Karpas-422 (cell line): ENCODE data around the gene ULK1. TPM values are rescaled to one million over a fixed set of nuclear protein-coding genes. Genes with fewer than 3 reads are reported as not detected.

ENCODE experiments used
- DNase-seq: peaks from one replicate; pipeline ENCODE4 v3.0.0-alpha.2; 2015
- H2AFZ ChIP-seq: fragments of 200-600 bp; sonication (generic); 2 replicates; pipeline ENCODE4 v1.6.1; 2014; ENCODE audit warnings: antibody characterized with exemption, low read length, mixed read lengths
- H3K27ac ChIP-seq: fragments of 200-600 bp; sonication (generic); 2 replicates; pipeline ENCODE4 v1.5.1; 2014; ENCODE audit warnings: mild to moderate bottlenecking, low read length, moderate library complexity
- H3K27me3 ChIP-seq: fragments of 200-600 bp; sonication (generic); 2 replicates; pipeline ENCODE4 v1.6.1; 2014; ENCODE audit warnings: low read length, mixed read lengths
- H3K36me3 ChIP-seq: fragments of 200-600 bp; sonication (generic); 2 replicates; pipeline ENCODE4 v1.6.1; 2014; ENCODE audit warnings: low read length, mixed read lengths; ENCODE audit not compliant: insufficient read depth
- H3K4me1 ChIP-seq: fragments of 200-600 bp; sonication (generic); 2 replicates; pipeline ENCODE4 v1.6.1; 2014; ENCODE audit warnings: mild to moderate bottlenecking, low read length, mixed read lengths
- H3K4me2 ChIP-seq: fragments of 200-600 bp; sonication (generic); 2 replicates; pipeline ENCODE4 v1.6.1; 2014; ENCODE audit warnings: low read length, low read depth, mild to moderate bottlenecking; ENCODE audit not compliant: poor library complexity, severe bottlenecking
- H3K4me3 ChIP-seq: fragments of 200-600 bp; sonication (generic); 2 replicates; pipeline ENCODE4 v1.5.1; 2014; ENCODE audit warnings: mild to moderate bottlenecking, antibody characterized with exemption, low read length, mixed read lengths
- H3K79me2 ChIP-seq: fragments of 200-600 bp; sonication (generic); 2 replicates; pipeline ENCODE4 v1.6.1; 2014; ENCODE audit warnings: mild to moderate bottlenecking, low read length, mixed read lengths
- H3K9ac ChIP-seq: fragments of 200-600 bp; sonication (generic); 2 replicates; pipeline ENCODE4 v1.6.0; 2014; ENCODE audit warnings: low read length
- H3K9me2 ChIP-seq: fragments of 200-600 bp; sonication (generic), shearing (Covaris generic); replicated peaks from 2 replicates; pipeline ENCODE4 v1.6.0; 2014; ENCODE audit warnings: mild to moderate bottlenecking, low read length, moderate library complexity; ENCODE audit not compliant: insufficient read depth
- H3K9me3 ChIP-seq: fragments of 300-700, 200-600 bp; sonication (generic); 2 replicates; pipeline ENCODE4 v1.6.1; 2014; ENCODE audit warnings: low read length, mixed read lengths
- H4K20me1 ChIP-seq: fragments of 200-600 bp; sonication (generic); 2 replicates; pipeline ENCODE4 v1.6.1; 2014; ENCODE audit warnings: mild to moderate bottlenecking, antibody characterized with exemption, low read length, low read depth; ENCODE audit not compliant: insufficient read depth
- total RNA-seq: library from RNA; depleted of rRNA; stranded (reverse); fragments of >200 nt; shearing (Covaris generic); gene quantifications from 2 replicates; pipeline ENCODE4 v1.2.3, GENCODE V29; 2014; ENCODE audit warnings: low replicate concordance

Gene ULK1
- total RNA-seq, 1 experiment from 2014 or later: 6.9 TPM

DNA sequence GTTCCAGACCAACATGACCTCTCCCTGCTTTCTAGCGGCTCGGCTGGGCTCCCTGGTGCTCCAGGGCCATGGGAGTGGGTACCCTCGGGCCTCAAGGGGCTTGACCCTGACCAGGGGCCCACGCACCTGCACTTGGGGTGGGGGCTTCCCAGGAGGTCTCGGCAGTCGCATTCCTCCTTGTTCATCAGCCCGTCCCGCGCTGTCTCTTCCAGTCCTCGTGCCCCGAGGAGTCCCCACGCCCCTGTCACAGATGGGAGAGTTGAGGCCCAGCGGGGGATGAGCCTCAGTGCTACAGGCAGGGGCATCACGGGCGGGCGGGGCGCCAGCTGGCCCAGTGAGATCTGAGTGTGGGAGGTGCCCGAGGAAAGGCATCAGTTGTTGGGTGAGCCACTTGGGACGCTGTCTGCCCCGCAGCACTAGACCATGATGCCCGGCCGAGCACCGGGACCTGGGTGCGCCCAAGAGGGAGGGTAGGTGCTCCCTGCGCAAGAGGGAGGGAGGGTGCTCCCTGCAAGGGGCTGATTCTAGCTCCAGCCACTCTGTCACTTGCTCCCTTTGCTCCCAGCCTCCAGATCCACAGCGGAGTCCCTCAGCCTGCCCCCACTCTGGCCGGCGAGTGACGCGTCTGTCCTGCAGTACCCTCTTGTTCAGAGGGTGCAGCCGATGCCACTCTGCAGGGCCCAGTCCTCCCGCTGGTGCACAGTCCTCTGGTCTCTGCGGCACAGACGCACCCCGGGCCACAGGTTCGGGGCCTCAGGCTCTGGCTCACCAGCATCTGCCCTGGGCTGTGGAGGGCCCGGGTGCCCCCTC lies 42.5 kb upstream of the ULK1 start:
- no peak overlapping the region for H2AFZ ChIP-seq
- no peak overlapping the region for H3K4me2 ChIP-seq
- H3K4me3 ChIP-seq: no peak overlapping the region
- H3K27me3 ChIP-seq: no peaks in the 10 kb centered on the region
- no peaks in the 10 kb centered on the region for H3K36me3 ChIP-seq
- H3K27ac ChIP-seq: no peak overlapping the region
- H3K9me3 ChIP-seq: no peaks in the 10 kb centered on the region
- DNase-seq: peak; percentile 56
- no peaks in the 10 kb centered on the region for H3K79me2 ChIP-seq
- no peaks in the 10 kb centered on the region for H3K9me2 ChIP-seq
- H4K20me1 ChIP-seq: no peaks in the 10 kb centered on the region
- H3K9ac ChIP-seq: no peak overlapping the region
- peaks cover 12% of the 10 kb centered on the region for H3K4me1 ChIP-seq

DNA sequence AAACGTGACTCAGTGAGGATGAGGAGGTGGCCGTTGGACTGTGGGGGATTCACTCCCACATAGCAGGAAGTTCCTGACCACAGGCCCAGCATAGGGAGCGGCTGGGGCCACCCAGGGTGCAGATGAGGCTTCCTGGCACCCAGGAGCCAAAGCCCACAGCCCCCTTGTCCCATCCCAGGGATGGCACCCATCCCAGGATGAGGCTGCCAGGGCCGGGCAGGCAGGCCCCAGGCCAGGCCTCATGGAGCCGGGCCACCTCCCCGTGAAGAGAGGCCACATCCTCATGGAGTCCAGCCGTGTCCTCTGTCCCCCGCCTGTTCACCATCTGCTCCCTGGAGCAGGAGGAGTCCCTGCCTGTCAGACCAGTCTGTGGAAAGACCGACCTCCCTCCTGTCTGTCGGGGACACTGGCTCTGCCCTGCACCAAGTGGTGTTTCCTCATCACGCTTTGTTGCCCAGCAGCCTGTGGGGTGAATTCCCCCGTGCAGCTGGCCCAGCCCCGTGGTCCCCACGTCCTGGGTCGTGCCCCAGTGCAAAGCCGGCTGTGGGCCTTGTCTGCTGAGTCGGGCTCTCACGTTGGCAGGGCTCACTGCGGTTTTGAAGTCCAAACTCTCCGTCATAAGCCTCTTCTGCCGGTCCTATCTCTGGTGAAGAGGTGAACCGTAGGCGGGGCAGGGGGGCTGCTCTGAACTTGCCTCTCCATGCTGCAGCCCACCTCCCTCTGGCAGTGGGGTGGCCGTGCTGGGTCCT lies 41.7 kb upstream of the ULK1 start:
- Histone ChIP-seq H3K9me2 (no peaks in the 10 kb centered on the region), H3K4me1 (peaks cover 12% of the 10 kb centered on the region), H3K9ac (no peak overlapping the region), H4K20me1 (no peaks in the 10 kb centered on the region), H3K27me3 (no peaks in the 10 kb centered on the region), H3K9me3 (no peaks in the 10 kb centered on the region), H3K79me2 (no peaks in the 10 kb centered on the region), H3K4me2 (no peak overlapping the region), H3K4me3 (no peak overlapping the region), H3K36me3 (no peaks in the 10 kb centered on the region), H2AFZ (no peak overlapping the region), H3K27ac (no peak overlapping the region)
- DNase-seq: no peak

GRCh38 chr12:131853832-131854797 lies 40.3 kb upstream of the ULK1 start:
- H3K9me2 ChIP-seq: no peaks in the 10 kb centered on the region
- H3K4me2 ChIP-seq: no peak overlapping the region
- no peak overlapping the region for H3K4me3 ChIP-seq
- H3K27me3 ChIP-seq: no peaks in the 10 kb centered on the region
- H3K36me3 ChIP-seq: no peaks in the 10 kb centered on the region
- H3K9me3 ChIP-seq: no peaks in the 10 kb centered on the region
- H3K79me2 ChIP-seq: no peaks in the 10 kb centered on the region
- no peak overlapping the region for H3K27ac ChIP-seq
- DNase-seq: no peak
- H4K20me1 ChIP-seq: no peaks in the 10 kb centered on the region
- no peak overlapping the region for H2AFZ ChIP-seq
- peaks cover 12% of the 10 kb centered on the region for H3K4me1 ChIP-seq
- no peak overlapping the region for H3K9ac ChIP-seq

DNA sequence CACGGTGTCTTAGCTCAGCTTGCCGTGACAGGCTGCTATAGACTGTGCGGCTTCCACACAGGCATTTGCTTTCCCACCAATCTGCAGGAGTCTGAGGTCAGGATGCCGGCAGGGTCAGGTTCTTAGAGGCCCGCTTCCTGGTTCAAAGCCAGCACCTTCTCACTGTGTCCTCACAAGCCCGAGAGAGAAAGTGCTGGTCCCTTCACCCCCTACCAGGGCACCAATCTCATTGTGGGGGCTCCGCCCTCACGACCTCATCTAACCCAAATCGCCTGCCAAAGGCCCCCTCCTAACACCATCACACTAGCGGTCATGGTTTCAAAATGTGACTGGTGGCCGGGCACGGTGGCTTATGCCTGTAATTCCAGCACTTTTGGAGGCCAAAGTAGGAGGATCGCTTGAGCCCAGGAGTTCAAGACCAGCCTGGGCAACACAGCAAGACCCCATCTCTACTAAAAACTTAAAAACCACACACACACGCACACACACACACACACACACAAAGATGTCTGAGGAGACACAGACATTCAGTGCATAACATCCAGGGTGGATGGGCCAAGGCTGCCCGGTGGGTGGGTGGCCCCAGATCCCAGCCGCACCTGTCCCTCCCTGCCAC lies 39.5 kb upstream of the ULK1 start:
- no peaks in the 10 kb centered on the region for H3K79me2 ChIP-seq
- H3K36me3 ChIP-seq: no peaks in the 10 kb centered on the region
- H3K9me2 ChIP-seq: no peaks in the 10 kb centered on the region
- H3K9ac ChIP-seq: no peak overlapping the region
- no peaks in the 10 kb centered on the region for H3K9me3 ChIP-seq
- no peaks in the 10 kb centered on the region for H3K27me3 ChIP-seq
- no peak overlapping the region for H3K27ac ChIP-seq
- H3K4me2 ChIP-seq: no peak overlapping the region
- H2AFZ ChIP-seq: no peak overlapping the region
- H3K4me1 ChIP-seq: peaks cover 12% of the 10 kb centered on the region
- DNase-seq: no peak
- no peak overlapping the region for H3K4me3 ChIP-seq
- no peaks in the 10 kb centered on the region for H4K20me1 ChIP-seq

DNA sequence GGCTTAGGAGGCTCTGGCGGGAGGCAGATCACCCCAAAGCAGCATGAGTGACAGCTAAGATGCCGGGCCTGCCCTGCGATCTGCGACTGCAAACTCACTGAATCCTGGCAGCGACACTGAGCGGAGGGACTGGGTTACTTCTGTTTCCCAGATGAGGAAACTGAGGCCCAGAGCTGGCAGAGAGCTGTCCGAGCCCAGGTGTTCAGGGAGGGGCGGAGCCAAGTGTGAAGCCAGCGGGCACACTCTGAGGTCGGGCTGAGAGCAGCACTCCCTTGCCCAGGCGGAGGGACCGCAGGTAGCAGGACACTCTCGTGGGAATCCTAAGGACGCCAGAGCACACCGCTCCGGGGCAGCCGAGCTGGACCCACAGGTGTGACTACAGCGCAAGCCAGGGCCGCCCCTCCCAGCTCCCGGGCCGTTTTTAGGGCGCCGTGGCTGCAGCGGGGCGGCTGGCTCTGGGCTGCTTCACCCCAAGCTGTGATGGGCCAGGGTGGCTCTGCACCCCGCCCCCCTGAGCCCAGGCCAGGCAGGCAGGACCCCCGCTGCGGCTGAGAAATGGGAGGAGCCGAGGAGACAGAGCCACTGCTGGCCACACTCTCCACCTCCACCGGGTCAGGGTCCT lies 38.8 kb upstream of the ULK1 start:
- H2AFZ ChIP-seq: no peak overlapping the region

DNA sequence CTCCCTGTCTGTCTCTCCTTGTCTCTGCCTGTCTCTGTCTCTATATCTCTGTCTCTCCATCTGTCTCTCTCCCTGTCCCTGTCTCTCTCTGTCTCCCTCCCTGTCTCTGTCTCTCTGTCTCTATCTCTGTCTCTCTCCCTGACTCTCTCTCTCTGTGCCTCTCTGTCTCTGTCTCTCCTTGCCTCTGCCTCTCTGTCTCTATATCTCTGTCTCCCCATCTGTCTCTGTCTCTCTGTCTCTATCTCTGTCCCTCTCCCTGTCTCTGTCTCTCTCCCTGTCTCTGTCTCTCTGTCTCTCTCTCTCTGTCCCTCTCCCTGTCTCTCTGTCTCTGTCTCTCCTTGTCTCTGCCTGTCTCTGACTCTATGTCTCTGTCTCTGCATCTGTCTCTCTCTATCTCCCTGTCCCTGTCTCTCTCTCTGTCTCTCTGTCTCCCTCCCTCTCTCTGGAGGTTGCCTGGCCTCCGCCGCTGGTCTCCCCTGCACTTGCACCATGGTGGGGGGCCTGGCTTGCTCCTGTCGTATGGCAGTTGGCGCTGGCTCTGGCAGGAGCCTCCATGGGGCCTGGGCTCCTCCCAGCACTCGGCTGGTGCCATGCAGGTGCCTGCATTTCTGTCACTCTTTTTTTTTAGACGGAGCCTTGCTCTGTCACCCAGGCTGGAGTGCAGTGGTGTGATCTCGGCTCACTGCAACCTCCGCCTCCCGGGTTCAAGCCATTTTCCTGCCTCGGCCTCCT lies 37.9 kb upstream of the ULK1 start:
- H2AFZ ChIP-seq: no peak overlapping the region
- no peaks in the 10 kb centered on the region for H3K36me3 ChIP-seq
- no peak overlapping the region for H3K27ac ChIP-seq
- no peaks in the 10 kb centered on the region for H3K79me2 ChIP-seq
- no peak overlapping the region for H3K9ac ChIP-seq
- H3K4me3 ChIP-seq: no peak overlapping the region
- H4K20me1 ChIP-seq: no peaks in the 10 kb centered on the region
- H3K9me2 ChIP-seq: no peaks in the 10 kb centered on the region
- H3K4me2 ChIP-seq: no peak overlapping the region
- H3K4me1 ChIP-seq: peaks cover 18% of the 10 kb centered on the region
- no peaks in the 10 kb centered on the region for H3K9me3 ChIP-seq
- no peaks in the 10 kb centered on the region for H3K27me3 ChIP-seq
- DNase-seq: no peak

More for the DNA sequence above, 38.8 kb upstream of the ULK1 start:
- no peaks in the 10 kb centered on the region for H3K9me3 ChIP-seq
- H4K20me1 ChIP-seq: no peaks in the 10 kb centered on the region
- no peak for DNase-seq
- no peaks in the 10 kb centered on the region for H3K9me2 ChIP-seq
- H3K27ac ChIP-seq: no peak overlapping the region
- peaks cover 16% of the 10 kb centered on the region for H3K4me1 ChIP-seq
- H3K79me2 ChIP-seq: no peaks in the 10 kb centered on the region
- no peaks in the 10 kb centered on the region for H3K27me3 ChIP-seq
- H3K36me3 ChIP-seq: no peaks in the 10 kb centered on the region
- H3K4me2 ChIP-seq: no peak overlapping the region
- H3K9ac ChIP-seq: no peak overlapping the region
- no peak overlapping the region for H3K4me3 ChIP-seq
